Hepatocyte (in vitro differentiated cells): ENCODE measurements around the gene C4A. TPM values are rescaled to one million over a fixed set of nuclear protein-coding genes. Genes with fewer than 3 reads are reported as not detected.
"Not testable (repeated sequence)": the region's sequence is repeated elsewhere in the genome, so short reads cannot be mapped to it uniquely, and the experiment has no call there.

Experiments
- DNase-seq: peaks from one replicate; pipeline ENCODE4 v3.0.0-alpha.2; 2016; ENCODE audit warnings: low spot score
- H2AFZ ChIP-seq: fragments of 200-600 bp; sonication (generic); 2 replicates; pipeline ENCODE4 v1.6.0; 2016; ENCODE audit warnings: antibody characterized with exemption, mild to moderate bottlenecking
- H3K27ac ChIP-seq: fragments of 200-600 bp; sonication (generic); 2 replicates; pipeline ENCODE4 v1.5.1; 2016; ENCODE audit warnings: mild to moderate bottlenecking
- H3K27me3 ChIP-seq: fragments of 200-600 bp; sonication (generic); 2 replicates; pipeline ENCODE4 v1.6.1; 2016
- H3K36me3 ChIP-seq: fragments of 200-600 bp; sonication (generic); replicated peaks from 2 replicates; pipeline ENCODE4 v1.5.1; 2016; ENCODE audit warnings: low read depth; ENCODE audit not compliant: insufficient read depth
- H3K4me1 ChIP-seq: fragments of 200-600 bp; sonication (generic); 2 replicates; pipeline ENCODE4 v1.5.1; 2016; ENCODE audit warnings: mild to moderate bottlenecking, moderate library complexity; ENCODE audit not compliant: insufficient read depth
- H3K4me2 ChIP-seq: fragments of 200-600 bp; sonication (generic); 2 replicates; pipeline ENCODE4 v1.6.0; 2016
- H3K4me3 ChIP-seq: fragments of 200-600 bp; sonication (generic); 2 replicates; pipeline ENCODE4 v1.5.1; 2016; ENCODE audit warnings: mild to moderate bottlenecking
- H3K79me2 ChIP-seq: fragments of 200-600 bp; sonication (generic); 2 replicates; pipeline ENCODE4 v1.6.0; 2017; ENCODE audit warnings: mild to moderate bottlenecking
- H3K9me2 ChIP-seq: fragments of 200-600 bp; sonication (generic); replicated peaks from 2 replicates; pipeline ENCODE4 v1.6.0; 2017; ENCODE audit warnings: mild to moderate bottlenecking; ENCODE audit not compliant: insufficient read depth
- H3K9me3 ChIP-seq: fragments of 200-600 bp; sonication (generic); 2 replicates; pipeline ENCODE4 v1.5.1; 2016; ENCODE audit warnings: low read depth, mild to moderate bottlenecking
- H4K20me1 ChIP-seq: fragments of 200-600 bp; sonication (generic); 2 replicates; pipeline ENCODE4 v1.6.0; 2016; ENCODE audit warnings: mild to moderate bottlenecking; ENCODE audit not compliant: insufficient read depth, poor library complexity, severe bottlenecking
- WGBS: methylation state at CpG from one replicate; pipeline ENCODE4 v1.1.6; 2016; ENCODE audit warnings: low lambda C conversion rate; ENCODE audit errors: missing lambda C conversion rate; 5-methylcytosine and 5-hydroxymethylcytosine counted together
- polyA plus RNA-seq: library from polyadenylated mRNA; unstranded; fragments of >200 nt; fragmentation: Nextera tagmentation; extraction: Ambion mirVana; gene quantifications from 2 replicates; pipeline ENCODE4 v1.2.1, GENCODE V29; 2016
- total RNA-seq: library from RNA; depleted of rRNA; stranded (reverse); fragments of >200 nt; gene quantifications from 2 replicates; pipeline ENCODE4 v1.2.3, GENCODE V29; 2014

C4A gene
- total and polyA plus RNA-seq, 2 experiments from 2014 or later, result 66.8 to 74.4 TPM

DNA sequence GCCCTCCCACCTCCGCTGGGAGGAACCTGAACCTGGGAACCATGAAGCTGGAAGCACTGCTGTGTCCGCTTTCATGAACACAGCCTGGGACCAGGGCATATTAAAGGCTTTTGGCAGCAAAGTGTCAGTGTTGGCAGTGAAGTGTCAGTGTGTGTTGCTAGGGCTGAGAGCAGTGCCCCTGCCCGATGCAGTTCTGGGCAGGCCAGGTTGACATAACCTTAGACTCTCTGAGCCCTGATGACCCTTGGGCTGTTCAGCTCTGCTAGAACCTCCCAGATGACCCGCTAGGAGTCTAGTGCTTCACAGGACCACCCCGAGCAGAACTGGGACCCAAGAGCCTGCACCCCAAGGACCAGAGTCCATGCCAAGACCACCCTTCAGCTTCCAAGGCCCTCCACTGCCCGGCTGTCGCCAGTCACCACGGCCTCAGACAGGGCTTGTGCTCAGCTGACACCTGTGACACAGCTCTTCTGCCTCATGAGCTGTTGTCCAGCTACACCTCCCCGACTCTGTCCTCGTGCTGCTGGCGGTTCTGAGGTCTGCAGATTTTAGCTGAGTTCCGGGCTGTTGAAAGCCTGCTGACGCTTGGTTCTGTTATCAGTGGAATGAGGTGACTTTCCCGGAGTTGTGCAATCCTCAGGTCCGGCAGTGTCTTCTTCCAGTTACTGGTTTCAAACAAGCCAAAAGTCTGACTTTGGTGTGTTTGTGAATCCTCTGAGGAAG is 20.9 kb downstream of the C4A start:
- not testable (repeated sequence) for H2AFZ ChIP-seq, H3K9me3 ChIP-seq, H3K9me2 ChIP-seq, H3K4me2 ChIP-seq, H3K27ac ChIP-seq, H3K4me3 ChIP-seq, H3K4me1 ChIP-seq, H4K20me1 ChIP-seq, H3K36me3 ChIP-seq, H3K27me3 ChIP-seq, DNase-seq, H3K79me2 ChIP-seq
- WGBS, result no CpG with 5 or more reads among the region's 15 CpGs

DNA sequence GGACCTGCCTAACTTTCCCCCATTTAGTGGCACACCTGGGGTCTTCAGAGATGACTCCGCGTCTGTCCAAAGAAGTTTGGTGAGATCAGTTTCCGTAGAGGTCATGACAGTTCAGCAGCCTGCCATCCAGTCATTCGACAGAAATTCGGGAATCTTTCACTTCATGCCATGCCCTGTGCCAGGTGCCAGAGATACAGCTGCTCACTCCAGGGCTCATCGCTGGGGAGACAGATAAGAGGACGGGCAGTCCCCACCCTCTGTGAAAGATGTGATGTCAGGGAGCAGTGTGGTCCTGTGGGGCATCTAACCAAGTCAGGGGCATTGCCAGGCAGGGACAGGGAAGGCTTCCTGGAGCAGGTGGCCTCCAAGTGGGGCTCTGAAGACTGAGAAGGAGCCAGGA is 21.4 kb downstream of the C4A start:
- H3K27ac ChIP-seq, H4K20me1 ChIP-seq, DNase-seq, H2AFZ ChIP-seq, H3K4me1 ChIP-seq, H3K9me3 ChIP-seq, H3K79me2 ChIP-seq, H3K36me3 ChIP-seq, H3K27me3 ChIP-seq, H3K4me2 ChIP-seq, H3K9me2 ChIP-seq, H3K4me3 ChIP-seq: not testable (repeated sequence)
- WGBS, result no CpG with 5 or more reads among the region's 7 CpGs

DNA sequence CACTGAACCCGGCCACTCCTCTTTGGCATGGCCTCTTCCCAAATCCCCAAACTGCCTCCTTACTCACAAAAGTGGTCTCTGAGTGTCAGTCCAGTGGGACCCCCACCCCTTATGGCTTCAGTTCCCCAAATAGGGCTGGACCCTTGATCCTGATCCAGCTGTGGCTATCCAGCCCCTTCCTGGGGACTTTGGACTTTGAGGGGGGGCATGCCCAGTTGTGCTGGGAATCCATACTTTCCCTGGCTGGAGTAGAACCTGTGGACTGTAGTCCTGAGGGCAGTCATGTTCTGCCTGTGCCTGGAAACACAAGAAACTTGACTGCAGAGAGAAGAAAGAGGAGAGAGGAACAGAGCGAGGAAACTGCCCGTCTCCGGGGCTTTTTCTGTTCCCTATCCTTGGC is 22.5 kb downstream of the C4A start:
- 100% methylated on average over 3 of the region's 4 CpGs for WGBS
- H3K27me3 ChIP-seq, H4K20me1 ChIP-seq, H3K79me2 ChIP-seq, H3K9me2 ChIP-seq, H3K4me2 ChIP-seq, H3K4me3 ChIP-seq, H3K4me1 ChIP-seq, H3K9me3 ChIP-seq, DNase-seq, H3K27ac ChIP-seq, H3K36me3 ChIP-seq, H2AFZ ChIP-seq: not testable (repeated sequence)

DNA sequence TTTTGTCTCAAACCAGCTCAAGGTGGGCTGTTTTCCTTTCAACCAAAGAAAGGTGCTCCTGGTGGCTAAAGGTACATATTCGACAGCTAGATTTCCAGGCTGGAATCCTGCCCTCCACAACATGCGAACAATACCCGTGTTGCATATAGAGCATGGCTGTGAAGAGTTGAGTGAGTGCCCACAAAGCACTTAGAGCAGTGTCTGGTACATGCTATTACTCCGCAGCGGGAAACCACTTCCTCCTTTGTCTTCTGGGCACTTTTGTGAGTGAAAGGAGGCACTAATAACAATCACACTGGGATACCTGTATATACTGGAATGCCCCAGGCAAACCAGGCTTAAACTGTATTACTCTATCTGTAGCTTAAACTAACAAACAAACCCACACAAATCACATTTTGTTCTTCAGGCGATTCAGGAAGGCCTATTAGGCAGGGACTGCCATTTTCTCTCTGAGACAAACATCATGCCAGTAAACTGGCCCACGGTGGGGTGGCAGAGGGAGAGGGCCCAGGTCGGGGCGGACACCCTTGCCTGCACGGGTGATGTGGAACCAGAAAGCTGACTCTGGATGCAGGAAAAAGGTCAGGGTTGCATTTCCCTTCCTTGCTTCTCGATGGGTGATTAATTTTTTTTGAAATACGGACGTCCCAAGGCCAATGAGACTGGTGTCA is 23.1 kb downstream of the C4A start:
- not testable (repeated sequence) for H3K9me2 ChIP-seq, H3K4me1 ChIP-seq, H3K4me3 ChIP-seq, H3K79me2 ChIP-seq, H3K9me3 ChIP-seq, DNase-seq, H3K4me2 ChIP-seq, H3K36me3 ChIP-seq, H4K20me1 ChIP-seq, H3K27me3 ChIP-seq, H2AFZ ChIP-seq
- WGBS, result 74% methylated on average over 9 of the region's 13 CpGs
- H3K27ac ChIP-seq, result peak overlapping the region; percentile 40

DNA sequence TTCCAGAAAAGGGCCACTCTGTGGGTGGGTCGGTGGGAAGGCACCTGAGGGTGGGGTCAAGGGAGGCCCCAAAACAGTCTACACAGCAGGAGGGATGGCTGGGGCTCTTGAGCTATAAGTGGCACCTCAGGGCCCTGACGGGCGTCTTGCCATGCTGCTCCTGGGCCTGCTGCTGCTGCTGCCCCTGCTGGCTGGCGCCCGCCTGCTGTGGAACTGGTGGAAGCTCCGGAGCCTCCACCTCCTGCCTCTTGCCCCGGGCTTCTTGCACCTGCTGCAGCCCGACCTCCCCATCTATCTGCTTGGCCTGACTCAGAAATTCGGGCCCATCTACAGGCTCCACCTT is 23.7 kb downstream of the C4A start:
- H3K4me1 ChIP-seq, H3K36me3 ChIP-seq, H2AFZ ChIP-seq, H3K4me3 ChIP-seq, H3K27me3 ChIP-seq, H3K79me2 ChIP-seq, H3K9me3 ChIP-seq, H3K4me2 ChIP-seq, H4K20me1 ChIP-seq, DNase-seq, H3K9me2 ChIP-seq: not testable (repeated sequence)
- peak overlapping the region; percentile 40 for H3K27ac ChIP-seq
- WGBS, result 93% methylated on average over 8 of the region's 9 CpGs

DNA sequence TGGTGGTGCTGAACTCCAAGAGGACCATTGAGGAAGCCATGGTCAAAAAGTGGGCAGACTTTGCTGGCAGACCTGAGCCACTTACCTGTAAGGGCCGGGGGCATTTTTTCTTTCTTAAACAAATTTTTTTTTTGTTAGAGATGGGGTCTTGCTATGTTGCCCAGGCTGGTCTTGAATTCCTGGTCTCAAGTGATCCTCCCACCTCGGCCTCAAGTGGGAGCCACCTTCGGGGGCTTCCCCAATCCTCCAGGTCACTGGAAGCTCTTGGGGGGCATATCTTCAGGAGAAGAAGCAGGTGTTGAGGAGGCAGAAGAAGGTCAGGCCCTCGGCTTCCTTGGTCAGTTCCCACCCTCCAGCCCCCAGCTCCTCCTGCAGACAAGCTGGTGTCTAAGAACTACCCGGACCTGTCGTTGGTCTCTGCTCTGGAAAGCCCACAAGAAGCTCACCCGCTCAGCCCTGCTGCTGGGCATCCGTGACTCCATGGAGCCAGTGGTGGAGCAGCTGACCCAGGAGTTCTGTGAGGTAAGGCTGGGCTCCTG is 24.2 kb downstream of the C4A start:
- not testable (repeated sequence) for H4K20me1 ChIP-seq, H3K36me3 ChIP-seq, H3K79me2 ChIP-seq, DNase-seq, H3K9me3 ChIP-seq, H3K4me1 ChIP-seq, H3K4me3 ChIP-seq, H3K27me3 ChIP-seq, H2AFZ ChIP-seq, H3K4me2 ChIP-seq, H3K9me2 ChIP-seq, H3K27ac ChIP-seq
- 85% methylated on average over 8 of the region's 8 CpGs for WGBS

DNA sequence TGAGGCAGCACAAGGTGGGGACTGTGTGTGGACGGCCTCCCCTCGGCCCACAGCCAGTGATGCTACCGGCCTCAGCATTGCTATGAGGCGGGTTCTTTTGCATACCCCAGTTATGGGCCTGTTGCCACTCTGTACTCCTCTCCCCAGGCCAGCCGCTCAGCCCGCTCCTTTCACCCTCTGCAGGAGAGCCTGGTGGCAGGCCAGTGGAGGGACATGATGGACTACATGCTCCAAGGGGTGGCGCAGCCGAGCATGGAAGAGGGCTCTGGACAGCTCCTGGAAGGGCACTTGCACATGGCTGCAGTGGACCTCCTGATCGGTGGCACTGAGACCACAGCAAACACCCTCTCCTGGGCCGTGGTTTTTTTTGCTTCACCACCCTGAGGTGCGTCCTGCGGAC is 25.2 kb downstream of the C4A start:
- H3K9me2 ChIP-seq, H4K20me1 ChIP-seq, H3K4me2 ChIP-seq, H2AFZ ChIP-seq, H3K4me3 ChIP-seq, H3K79me2 ChIP-seq, H3K4me1 ChIP-seq, H3K27me3 ChIP-seq, H3K9me3 ChIP-seq, H3K36me3 ChIP-seq, H3K27ac ChIP-seq, DNase-seq: not testable (repeated sequence)
- WGBS, result 89% methylated on average over 12 of the region's 12 CpGs

DNA sequence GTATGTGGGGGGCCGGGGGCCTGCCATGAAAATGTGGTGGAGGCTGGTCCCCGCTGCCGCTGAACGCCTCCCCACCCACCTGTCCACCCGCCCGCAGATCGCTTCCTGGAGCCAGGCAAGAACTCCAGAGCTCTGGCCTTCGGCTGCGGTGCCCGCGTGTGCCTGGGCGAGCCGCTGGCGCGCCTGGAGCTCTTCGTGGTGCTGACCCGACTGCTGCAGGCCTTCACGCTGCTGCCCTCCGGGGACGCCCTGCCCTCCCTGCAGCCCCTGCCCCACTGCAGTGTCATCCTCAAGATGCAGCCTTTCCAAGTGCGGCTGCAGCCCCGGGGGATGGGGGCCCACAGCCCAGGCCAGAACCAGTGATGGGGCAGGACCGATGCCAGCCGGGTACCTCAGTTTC is 26.2 kb downstream of the C4A start:
- H2AFZ ChIP-seq, H3K4me3 ChIP-seq, H3K36me3 ChIP-seq, H3K4me1 ChIP-seq, H3K27me3 ChIP-seq, H4K20me1 ChIP-seq, H3K9me3 ChIP-seq, H3K4me2 ChIP-seq, H3K9me2 ChIP-seq, DNase-seq, H3K27ac ChIP-seq, H3K79me2 ChIP-seq: not testable (repeated sequence)
- 90% methylated on average over 2 of the region's 24 CpGs for WGBS

DNA sequence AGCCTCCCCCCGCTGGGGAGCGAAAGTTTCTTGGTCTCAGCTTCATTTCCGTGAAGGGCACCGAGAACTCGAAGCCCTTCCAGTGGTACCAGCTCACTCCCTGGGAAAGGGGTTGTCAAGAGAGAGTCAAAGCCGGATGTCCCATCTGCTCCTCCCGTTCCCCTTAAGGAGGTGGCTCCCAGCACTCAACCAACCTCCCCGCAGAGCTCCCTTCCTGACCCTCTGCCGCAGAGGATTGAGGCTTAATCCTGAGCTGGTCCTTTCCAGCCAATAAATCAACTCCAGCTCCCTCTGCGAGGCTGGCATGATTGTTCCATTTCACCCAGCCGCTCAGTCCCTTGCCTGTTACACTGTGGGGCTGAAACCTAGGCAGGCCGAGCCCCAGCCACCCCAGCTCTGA is 26.8 kb downstream of the C4A start:
- not testable (repeated sequence) for H3K4me3 ChIP-seq, DNase-seq, H3K9me2 ChIP-seq, H3K36me3 ChIP-seq, H3K4me1 ChIP-seq, H3K4me2 ChIP-seq, H4K20me1 ChIP-seq, H2AFZ ChIP-seq, H3K27me3 ChIP-seq, H3K9me3 ChIP-seq, H3K79me2 ChIP-seq, H3K27ac ChIP-seq
- 64% methylated on average over 8 of the region's 12 CpGs for WGBS
